NB4 (cell line): ENCODE measurements around the gene ADAM12.

Experiments
- DNase-seq: peaks from one replicate; pipeline ENCODE4 v3.0.0; 2010; ENCODE audit warnings: low read depth
- H3K4me3 ChIP-seq: one replicate; pipeline ENCODE4 v1.5.1; 2011; ENCODE audit warnings: mild to moderate bottlenecking, low read depth, low read length, moderate library complexity
- MAX ChIP-seq: IDR thresholded peaks from 2 replicates; pipeline ENCODE4 v1.6.1; 2011; ENCODE audit warnings: low read depth, low read length
- MYC ChIP-seq: IDR thresholded peaks from 2 replicates; pipeline ENCODE4 v1.6.1; 2011; ENCODE audit warnings: low read depth, low read length
- POLR2A ChIP-seq: IDR thresholded peaks from 2 replicates; pipeline ENCODE4 v1.6.1; 2011; ENCODE audit warnings: mild to moderate bottlenecking; ENCODE audit not compliant: insufficient read length; ENCODE audit errors: extremely low read depth
- TF ChIP-seq, protein P1 (sequence below): IDR thresholded peaks from one replicate; pipeline ENCODE4 v1.5.1; 2012; ENCODE audit warnings: low read depth, low read length

ADAM12 gene

DNA sequence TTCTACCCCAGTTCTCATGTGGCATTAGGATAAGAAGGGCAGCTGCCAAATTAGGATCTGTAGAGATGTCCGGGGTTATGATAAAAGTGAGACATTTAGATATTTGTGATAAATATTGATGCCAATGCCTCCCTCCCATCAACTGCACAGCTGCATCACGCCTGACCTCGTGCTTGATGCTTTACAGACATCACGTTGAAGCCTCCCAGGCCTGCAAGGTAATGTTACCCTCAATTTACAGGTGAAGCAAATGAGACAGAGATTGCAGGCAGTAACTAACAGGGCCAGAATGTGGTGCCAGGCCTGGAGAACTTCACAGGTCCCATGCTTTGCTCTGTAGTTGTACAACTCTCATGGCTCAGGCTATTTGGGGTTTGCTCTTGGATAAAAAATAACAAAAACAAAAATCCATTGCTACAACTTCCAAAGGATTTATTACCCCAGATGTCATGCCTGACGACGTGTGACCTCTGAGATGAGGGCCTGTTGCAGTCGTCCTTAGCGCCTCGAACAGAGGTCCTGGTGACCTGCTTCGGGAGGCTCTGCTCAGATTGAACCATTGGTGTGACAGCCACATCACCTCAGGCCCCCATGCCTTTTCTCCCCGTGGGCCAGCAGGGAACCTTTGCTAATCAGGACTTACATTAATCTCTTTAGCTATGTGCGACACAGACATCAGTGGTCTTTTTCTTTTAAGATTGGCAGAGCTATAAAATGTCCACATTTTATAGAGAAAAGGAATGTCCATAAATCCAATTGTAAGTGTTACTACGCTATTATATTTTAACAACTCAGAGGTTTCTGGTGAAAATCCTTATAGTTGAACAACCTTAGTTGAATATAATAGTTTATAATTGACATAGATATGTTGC lies 169.3 kb downstream of the ADAM12 start:
- no peak for DNase-seq
- TF ChIP-seq POLR2A, result no peak
- TF ChIP-seq, protein P1, sequence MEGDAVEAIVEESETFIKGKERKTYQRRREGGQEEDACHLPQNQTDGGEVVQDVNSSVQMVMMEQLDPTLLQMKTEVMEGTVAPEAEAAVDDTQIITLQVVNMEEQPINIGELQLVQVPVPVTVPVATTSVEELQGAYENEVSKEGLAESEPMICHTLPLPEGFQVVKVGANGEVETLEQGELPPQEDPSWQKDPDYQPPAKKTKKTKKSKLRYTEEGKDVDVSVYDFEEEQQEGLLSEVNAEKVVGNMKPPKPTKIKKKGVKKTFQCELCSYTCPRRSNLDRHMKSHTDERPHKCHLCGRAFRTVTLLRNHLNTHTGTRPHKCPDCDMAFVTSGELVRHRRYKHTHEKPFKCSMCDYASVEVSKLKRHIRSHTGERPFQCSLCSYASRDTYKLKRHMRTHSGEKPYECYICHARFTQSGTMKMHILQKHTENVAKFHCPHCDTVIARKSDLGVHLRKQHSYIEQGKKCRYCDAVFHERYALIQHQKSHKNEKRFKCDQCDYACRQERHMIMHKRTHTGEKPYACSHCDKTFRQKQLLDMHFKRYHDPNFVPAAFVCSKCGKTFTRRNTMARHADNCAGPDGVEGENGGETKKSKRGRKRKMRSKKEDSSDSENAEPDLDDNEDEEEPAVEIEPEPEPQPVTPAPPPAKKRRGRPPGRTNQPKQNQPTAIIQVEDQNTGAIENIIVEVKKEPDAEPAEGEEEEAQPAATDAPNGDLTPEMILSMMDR, result no peak
- TF ChIP-seq MYC, result no peak
- TF ChIP-seq MAX, result no peak
- no peak overlapping the region for H3K4me3 ChIP-seq

DNA sequence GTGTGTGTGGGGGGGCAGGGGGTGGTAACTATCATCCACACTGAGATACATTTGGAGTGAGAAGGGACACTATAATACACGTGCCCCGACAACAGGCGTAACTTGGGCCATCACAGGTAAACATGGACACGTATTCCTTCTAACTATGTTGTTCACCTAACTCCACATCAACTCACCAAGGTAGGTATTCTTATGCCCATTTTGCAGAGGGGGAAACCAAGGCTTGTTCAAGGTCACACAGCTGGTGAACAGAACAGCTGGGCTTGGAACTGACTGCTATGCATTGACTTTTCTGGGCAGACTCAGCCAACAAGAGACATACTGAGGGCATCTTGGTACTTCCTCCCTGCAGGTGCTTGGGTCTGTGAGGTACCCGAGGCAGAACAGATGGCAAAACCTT lies 170.1 kb downstream of the ADAM12 start:
- no peak for DNase-seq
- H3K4me3 ChIP-seq, result no peak overlapping the region
- TF ChIP-seq POLR2A (no peak), MAX (no peak), MYC (no peak)
- TF ChIP-seq, protein P1, result no peak

DNA sequence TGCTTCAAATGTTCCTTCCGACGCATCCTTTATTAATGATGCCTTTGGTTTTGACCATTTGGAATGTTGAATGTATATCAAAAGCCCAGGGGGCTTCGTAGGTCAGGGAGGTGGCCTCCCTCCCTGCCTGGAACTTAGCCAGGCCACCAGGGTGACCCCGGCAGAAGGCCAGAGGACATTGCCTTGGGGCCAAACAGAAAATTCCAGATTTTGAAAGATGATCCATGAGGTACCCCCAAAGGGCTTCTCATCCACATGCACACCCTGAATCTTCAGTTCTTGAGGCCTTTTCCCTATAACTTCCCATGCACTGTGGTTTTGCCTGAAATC lies 171.7 kb downstream of the ADAM12 start:
- TF ChIP-seq POLR2A (no peak), MAX (no peak), MYC (no peak)
- TF ChIP-seq, protein P1, result no peak
- DNase-seq, result no peak
- no peak overlapping the region for H3K4me3 ChIP-seq

DNA sequence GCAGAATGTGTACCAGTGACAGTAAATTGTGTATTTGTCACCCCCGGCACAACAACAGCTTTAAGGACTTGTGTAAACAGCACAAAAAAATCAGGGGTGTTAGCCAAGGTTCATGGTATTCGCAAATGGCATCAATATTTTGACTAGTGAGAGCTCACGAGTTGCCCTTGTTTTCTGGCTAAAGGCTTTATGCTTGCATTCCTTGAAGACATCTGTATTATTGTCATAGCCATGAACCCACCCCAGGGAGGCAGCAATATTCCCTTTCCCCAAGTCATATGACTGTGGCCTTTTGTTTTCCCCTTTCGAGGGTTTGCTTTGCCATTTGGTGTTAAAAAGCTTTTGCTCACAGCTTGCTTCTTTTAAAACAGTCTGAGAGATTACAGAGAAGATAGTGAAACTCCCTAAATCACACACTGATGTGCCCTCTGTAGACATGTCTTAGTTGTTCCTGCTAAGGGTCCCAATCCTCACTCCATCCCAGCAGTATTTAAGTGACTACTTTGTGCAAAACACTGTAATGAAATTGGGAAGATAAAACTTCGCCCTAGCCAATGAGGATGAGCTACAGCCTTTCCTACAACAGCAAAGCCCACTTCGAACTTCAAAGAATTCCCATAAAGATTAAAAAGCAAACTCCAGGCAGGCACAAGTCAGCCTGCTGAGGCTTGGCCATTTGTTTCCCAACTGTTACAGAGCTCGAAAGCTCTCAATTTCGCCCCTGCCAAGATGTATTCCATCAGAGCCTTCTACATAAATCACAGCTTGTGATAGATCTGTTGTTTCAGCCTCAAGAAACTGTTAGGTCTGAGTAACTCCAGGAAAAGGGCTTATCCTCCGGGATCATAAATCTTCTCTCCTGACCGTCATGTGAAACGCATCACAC lies 172.3 kb downstream of the ADAM12 start:
- no peak overlapping the region for H3K4me3 ChIP-seq
- TF ChIP-seq, protein P1, result no peak
- no peak for TF ChIP-seq MAX
- no peak for TF ChIP-seq MYC
- TF ChIP-seq POLR2A, result no peak
- no peak for DNase-seq

DNA sequence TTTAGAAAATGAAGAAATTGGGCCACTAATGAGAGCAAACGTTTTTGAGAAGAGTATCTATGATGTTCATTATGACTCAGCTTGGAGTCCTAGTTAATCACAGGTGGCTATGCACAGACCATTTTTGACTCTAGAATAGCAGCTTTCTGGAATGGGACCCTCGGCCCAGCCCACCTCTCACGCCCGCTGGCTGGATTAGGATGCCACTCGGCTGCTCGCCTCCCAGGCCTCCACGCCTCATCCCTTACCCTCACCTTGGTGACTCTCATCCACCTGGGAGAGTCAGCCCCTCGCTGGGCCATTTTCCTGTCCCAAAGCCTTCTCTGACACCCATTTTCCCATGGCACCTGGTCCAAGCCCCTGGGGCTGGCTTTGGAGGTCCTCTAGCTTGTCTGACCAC lies 173.6 kb downstream of the ADAM12 start:
- no peak for TF ChIP-seq POLR2A
- TF ChIP-seq, protein P1, result no peak
- no peak for TF ChIP-seq MAX
- no peak for TF ChIP-seq MYC
- no peak for DNase-seq
- no peak overlapping the region for H3K4me3 ChIP-seq
